GM23248 (cell line): Measurements from ENCODE around the gene ANKRD29. TPM values are rescaled to one million over a fixed set of nuclear protein-coding genes. Genes with fewer than 3 reads are reported as not detected.

ENCODE experiments used
- DNase-seq: peaks from one replicate; pipeline ENCODE4 v3.0.0-alpha.2; 2015
- H2AFZ ChIP-seq: fragments of 200-600 bp; sonication (generic); 2 replicates; pipeline ENCODE4 v1.6.1; 2016; ENCODE audit warnings: antibody characterized with exemption
- H3F3A ChIP-seq: fragments of 200-600 bp; sonication (generic); 2 replicates; pipeline ENCODE4 v1.6.1; 2016; ENCODE audit warnings: mild to moderate bottlenecking, antibody characterized with exemption, mixed run types; ENCODE audit not compliant: insufficient read depth
- H3K27ac ChIP-seq: fragments of 200-600 bp; sonication (generic); 2 replicates; pipeline ENCODE4 v1.5.1; 2016; ENCODE audit warnings: mild to moderate bottlenecking
- H3K27me3 ChIP-seq: fragments of 200-600 bp; sonication (generic); replicated peaks from 2 replicates; pipeline ENCODE4 v1.6.1; 2016; ENCODE audit warnings: mild to moderate bottlenecking; ENCODE audit not compliant: insufficient read depth
- H3K36me3 ChIP-seq: fragments of 200-600 bp; sonication (generic); 2 replicates; pipeline ENCODE4 v1.6.1; 2016; ENCODE audit warnings: low read depth, mild to moderate bottlenecking
- H3K4me1 ChIP-seq: fragments of 200-600 bp; sonication (generic); 2 replicates; pipeline ENCODE4 v1.6.1; 2016; ENCODE audit warnings: mild to moderate bottlenecking; ENCODE audit not compliant: insufficient read depth
- H3K4me2 ChIP-seq: fragments of 200-600 bp; sonication (generic); one replicate; pipeline ENCODE4 v1.6.1; 2016; ENCODE audit warnings: mild to moderate bottlenecking; ENCODE audit not compliant: unreplicated experiment
- H3K4me3 ChIP-seq: fragments of 200-600 bp; sonication (generic); 2 replicates; pipeline ENCODE4 v1.5.1; 2016; ENCODE audit warnings: mild to moderate bottlenecking
- H3K79me2 ChIP-seq: fragments of 200-600 bp; sonication (generic); 2 replicates; pipeline ENCODE4 v1.6.1; 2016; ENCODE audit warnings: mild to moderate bottlenecking; ENCODE audit not compliant: insufficient read depth
- H3K9ac ChIP-seq: fragments of 200-600 bp; sonication (generic); 2 replicates; pipeline ENCODE4 v1.6.1; 2016; ENCODE audit warnings: mild to moderate bottlenecking
- H3K9me2 ChIP-seq: fragments of 200-600 bp; sonication (generic); 2 replicates; pipeline ENCODE4 v1.6.1; 2016; ENCODE audit warnings: mixed run types, mild to moderate bottlenecking, moderate library complexity; ENCODE audit not compliant: insufficient read depth
- H3K9me3 ChIP-seq: fragments of 200-600 bp; sonication (generic); one replicate; pipeline ENCODE4 v1.6.1; 2017; ENCODE audit warnings: low read depth
- H4K20me1 ChIP-seq: fragments of 200-600 bp; sonication (generic); 2 replicates; pipeline ENCODE4 v1.6.0; 2016; ENCODE audit not compliant: insufficient read depth
- EZH2 ChIP-seq: fragments of 200-600 bp; sonication (generic); IDR thresholded peaks from 2 replicates; pipeline ENCODE4 v1.6.1; 2018; ENCODE audit warnings: antibody characterized with exemption, mild to moderate bottlenecking; ENCODE audit not compliant: insufficient read depth, poor library complexity, severe bottlenecking
- EZH2phosphoT487 ChIP-seq: fragments of 200-600 bp; sonication (generic); IDR thresholded peaks from 2 replicates; pipeline ENCODE4 v1.6.1; 2018; ENCODE audit warnings: antibody characterized with exemption, moderate library complexity, mild to moderate bottlenecking, low read depth; ENCODE audit not compliant: insufficient read depth
- WGBS, 2 experiments: methylation state at CpG; one replicate each; pipeline ENCODE4 v1.1.6; 2015 to 2017; ENCODE audit warnings: low lambda C conversion rate in 2 of 2, low coverage in 1 of 2; ENCODE audit errors: missing lambda C conversion rate in 2 of 2; 5-methylcytosine and 5-hydroxymethylcytosine counted together
- in situ Hi-C: fragments of 300-500 bp; cut with MboI; formaldehyde crosslinking; loops from 2 replicates; pipeline ENCODE4 v1.15.0; 2020
- polyA plus RNA-seq: library from polyadenylated mRNA; unstranded; fragments of >200 nt; fragmentation: Nextera tagmentation; extraction: Ambion mirVana; gene quantifications from 2 replicates; pipeline ENCODE4 v1.2.1, GENCODE V29; 2016
- total RNA-seq: library from RNA; depleted of rRNA; stranded (reverse); fragments of >200 nt; shearing (Covaris generic); gene quantifications from 2 replicates; pipeline ENCODE4 v1.2.3, GENCODE V29; 2014

ANKRD29 gene
- total and polyA plus RNA-seq, 2 experiments from 2014 or later: 8.0 to 9.2 TPM

DNA sequence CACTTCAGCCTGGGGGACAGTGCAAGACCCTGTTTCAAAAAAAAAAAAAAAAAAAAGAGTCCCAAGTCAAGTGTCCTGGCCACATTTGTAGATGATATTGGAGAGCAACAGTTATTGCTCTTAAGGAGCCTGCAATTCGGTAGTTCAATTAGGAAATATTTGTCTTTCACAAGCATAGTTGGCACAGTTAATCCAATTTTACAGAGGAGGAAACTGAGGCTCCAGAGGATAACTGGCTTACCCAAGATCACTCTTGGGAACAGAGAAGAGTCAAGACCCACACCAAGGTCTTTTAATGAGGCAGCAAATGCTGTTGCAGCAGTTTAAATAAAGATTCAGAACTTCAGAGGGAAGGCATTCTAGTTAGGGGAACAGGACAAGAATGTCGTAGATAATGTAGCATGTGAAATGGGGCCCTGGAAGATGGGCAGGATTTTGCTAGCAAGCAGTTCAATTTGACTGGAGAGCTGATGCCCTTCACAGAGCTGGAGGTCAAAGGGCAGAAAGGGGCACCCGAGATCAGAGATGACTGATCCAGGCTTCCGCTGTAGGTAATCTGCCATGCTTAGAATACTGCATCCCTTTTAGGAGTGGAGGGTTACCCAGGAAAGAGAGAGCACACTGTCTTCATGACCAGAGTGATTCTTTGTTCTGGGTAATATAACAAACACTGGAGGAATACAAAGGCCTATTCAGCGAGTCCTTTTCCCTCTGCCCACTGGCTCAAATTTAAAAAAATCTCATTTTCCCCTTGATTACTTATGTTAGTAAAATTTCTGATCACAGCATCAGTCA, 79.4 kb downstream of the ANKRD29 start:
- Histone ChIP-seq H3K36me3 (no peaks in the 10 kb centered on the region), H3K4me2 (peak overlapping the region; percentile 97), H3K4me3 (no peak overlapping the region; the same call in 1 of the 2 replicates), H3K79me2 (peaks cover 70% of the 10 kb centered on the region), H3K27me3 (no peaks in the 10 kb centered on the region), H4K20me1 (0 out of 2 replicates have a peak, but pooled peaks cover 4% of the 10 kb centered on the region), H3K9me3 (no peaks in the 10 kb centered on the region), H2AFZ (no peak overlapping the region), H3K27ac (no peak overlapping the region), H3F3A (peaks cover 50% of the 10 kb centered on the region), H3K9ac (no peak overlapping the region), H3K9me2 (no peaks in the 10 kb centered on the region), H3K4me1 (peaks cover 56% of the 10 kb centered on the region)
- 80 to 85% methylated on average over 5 of the region's 5 CpGs for WGBS, 2 experiments
- TF ChIP-seq EZH2 (no peak), EZH2phosphoT487 (no peak)
- no peak for DNase-seq
- in situ Hi-C loops: no loop called here

- H3K4me2 ChIP-seq: peak overlapping the region; percentile 50
- in situ Hi-C loops: no loop called here
Observed at GRCh38 chr18:23580677-23581367, 81.9 kb downstream of the ANKRD29 start.

DNA sequence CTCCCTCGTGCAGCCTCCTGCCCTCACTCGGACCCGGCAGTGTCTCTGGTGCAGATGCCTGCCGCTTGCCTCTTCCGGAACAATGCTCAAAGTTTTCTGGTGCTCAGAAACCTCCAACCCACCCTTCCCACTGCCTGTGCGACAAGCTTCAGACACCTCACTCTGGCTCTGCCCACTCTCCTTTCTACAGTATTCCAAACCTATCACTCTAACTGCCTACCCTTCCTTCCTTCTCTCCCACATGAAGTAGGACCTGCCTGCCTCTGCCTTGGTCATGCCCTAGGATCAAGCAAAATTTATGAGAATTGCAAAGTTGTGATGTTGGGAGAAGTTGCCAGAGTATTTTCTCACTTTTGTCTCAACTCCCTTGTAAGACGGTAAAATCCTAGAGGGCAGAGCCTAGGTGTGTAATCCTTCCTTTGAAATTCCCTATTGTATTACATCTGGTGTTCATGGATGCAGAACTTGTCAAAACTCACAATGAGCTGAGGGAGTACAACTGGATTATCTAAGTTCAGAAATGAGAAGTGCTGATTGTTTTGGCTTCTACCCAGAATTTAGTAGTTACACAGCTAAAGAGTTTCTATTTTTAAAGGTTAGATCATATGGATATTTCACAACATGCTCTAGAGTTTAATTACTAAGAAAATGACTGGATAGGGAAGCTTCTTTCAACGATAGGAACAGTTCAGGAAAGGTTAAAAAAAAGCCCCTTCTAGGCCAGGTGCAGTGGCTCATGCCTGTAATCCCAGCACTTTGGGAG, 83.6 kb downstream of the ANKRD29 start:
- no peak overlapping the region for H3K4me3 ChIP-seq
- H3K9me2 ChIP-seq: no peaks in the 10 kb centered on the region
- peaks cover 50% of the 10 kb centered on the region for H3K4me1 ChIP-seq
- no peaks in the 10 kb centered on the region for H3K27me3 ChIP-seq
- H3K36me3 ChIP-seq: no peaks in the 10 kb centered on the region
- H3K27ac ChIP-seq: no peak overlapping the region
- WGBS, 2 experiments: 84 to 85% methylated on average over 8 of the region's 8 CpGs
- no peak overlapping the region for H3K9ac ChIP-seq
- H3F3A ChIP-seq: peaks cover 44% of the 10 kb centered on the region
- in situ Hi-C loops: no loop called here
- no peak overlapping the region for H3K4me2 ChIP-seq
- 0 out of 2 replicates have a peak, but pooled peaks cover 8% of the 10 kb centered on the region for H4K20me1 ChIP-seq
- DNase-seq: peak; percentile 71
- TF ChIP-seq EZH2phosphoT487 (no peak), EZH2 (no peak)
- peaks cover 79% of the 10 kb centered on the region for H3K79me2 ChIP-seq
- H3K9me3 ChIP-seq: no peaks in the 10 kb centered on the region
- no peak overlapping the region for H2AFZ ChIP-seq

More at GRCh38 chr18:23580677-23581367, 81.9 kb downstream of the ANKRD29 start:
- Histone ChIP-seq H3K4me1 (peaks cover 56% of the 10 kb centered on the region), H3K79me2 (peaks cover 80% of the 10 kb centered on the region), H4K20me1 (0 out of 2 replicates have a peak, but pooled peaks cover 4% of the 10 kb centered on the region), H3K9ac (peak overlapping the region; percentile 39), H3K9me3 (no peaks in the 10 kb centered on the region), H3K4me3 (peak overlapping the region; percentile 23; the same call in 1 of the 2 replicates), H3K9me2 (no peaks in the 10 kb centered on the region), H3F3A (peaks cover 42% of the 10 kb centered on the region), H3K27ac (peak overlapping the region; percentile 61), H3K36me3 (no peaks in the 10 kb centered on the region), H3K27me3 (no peaks in the 10 kb centered on the region), H2AFZ (no peak overlapping the region)
- no peak for TF ChIP-seq EZH2
- TF ChIP-seq EZH2phosphoT487: no peak
- peak; percentile 89 for DNase-seq
- 38 to 39% methylated on average over 6 of the region's 6 CpGs for WGBS, 2 experiments
